ENCODE results near the gene PIK3C2G.

DNA sequence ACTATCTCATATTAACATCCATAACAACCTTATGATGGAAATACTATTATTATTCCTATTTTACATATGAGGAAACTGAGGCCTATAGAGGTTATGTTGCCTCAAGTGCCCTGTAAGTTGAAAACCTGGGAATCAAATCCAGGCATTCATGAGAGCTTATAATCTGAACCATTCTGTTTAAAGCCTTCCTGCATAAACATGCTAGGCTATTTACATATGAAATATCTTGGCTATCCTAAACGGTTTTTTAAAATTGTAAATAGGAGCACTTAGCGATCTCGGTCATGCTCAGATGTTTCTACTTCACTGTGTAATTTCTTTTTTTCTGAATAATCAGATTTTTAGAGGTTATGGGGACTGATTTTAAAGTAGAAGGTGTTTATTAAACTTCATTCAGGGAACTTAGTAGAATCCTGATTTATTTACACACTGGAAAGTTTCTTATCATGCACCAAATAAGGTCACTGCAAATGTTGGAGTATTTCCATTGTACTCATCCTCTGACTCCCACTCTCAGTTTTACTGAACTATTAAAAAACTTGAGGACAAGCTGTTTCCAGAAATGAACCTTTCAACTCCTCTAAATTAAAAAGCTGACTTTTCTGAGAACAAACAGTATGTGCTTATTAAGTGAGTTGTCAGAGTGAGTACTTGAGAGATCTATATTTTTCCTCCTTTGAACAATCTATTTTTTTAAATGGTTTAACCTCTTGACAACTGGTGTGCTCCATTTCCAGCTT is 141.7 kb downstream of the PIK3C2G start:
- TF ChIP-seq BACH2 (CRISPR knock-in tag; IDR thresholded peaks at IDR 0.05; ENCODE audit: borderline replicate concordance) (no peak), ZNF565 (CRISPR knock-in tag; conservative IDR thresholded peaks at IDR 0.05; ENCODE audit: low read depth) (no peak), POU6F1 (CRISPR knock-in tag; IDR thresholded peaks at IDR 0.05; ENCODE audit: borderline replicate concordance, low read depth) (no peak)

Measured in SK-N-SH treated with all-trans-retinoic acid at 6 μM for 48 hours (cell line).